T-helper 2 cell treated with Interferon-gamma antibody and Interleukin-4, amounts not matched to agents 5 μg/mL and 100 μg/mL, for 36 hours (primary cell): ENCODE results near the gene GLI3.

Experiments used
- DNase-seq: peaks from one replicate; pipeline ENCODE4 v3.0.0; 2021; ENCODE audit warnings: low spot score
- H3K27ac Mint-ChIP-seq: one replicate; pipeline ENCODE4 v1.8.0; 2021; ENCODE audit warnings: mild to moderate bottlenecking, mixed read lengths
- H3K27me3 Mint-ChIP-seq: one replicate; pipeline ENCODE4 v1.8.0; 2021; ENCODE audit warnings: low read depth, mixed read lengths
- H3K36me3 Mint-ChIP-seq: one replicate; pipeline ENCODE4 v1.8.0; 2021; ENCODE audit warnings: low read depth, mixed read lengths
- H3K4me1 Mint-ChIP-seq: one replicate; pipeline ENCODE4 v1.8.0; 2021; ENCODE audit warnings: low read depth, mixed read lengths
- H3K4me3 Mint-ChIP-seq: one replicate; pipeline ENCODE4 v1.8.0; 2022; ENCODE audit warnings: mild to moderate bottlenecking, moderate library complexity, mixed read lengths
- H3K9me3 Mint-ChIP-seq: one replicate; pipeline ENCODE4 v1.8.0; 2021; ENCODE audit warnings: mixed read lengths

The GLI3 gene

DNA sequence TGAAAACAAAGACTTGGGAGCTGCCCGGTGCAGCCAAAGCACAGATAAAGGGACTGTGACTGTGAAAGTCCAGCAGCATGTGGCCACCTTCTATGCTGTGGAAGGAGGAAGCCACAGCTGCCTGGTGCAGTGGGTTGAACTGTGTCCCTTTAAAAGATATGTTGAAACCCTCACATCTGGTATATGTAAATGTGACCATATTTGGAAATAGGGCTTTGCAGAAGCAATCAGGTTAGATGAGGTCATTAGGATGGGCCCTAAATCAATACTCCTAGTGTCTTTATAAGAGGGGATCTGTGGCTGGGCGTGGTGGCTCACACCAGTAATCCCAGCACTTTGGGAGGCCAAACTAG lies 136.9 kb downstream of the GLI3 start:
- H3K4me3 Mint-ChIP-seq: no peak overlapping the region
- H3K36me3 Mint-ChIP-seq: no peaks in the 10 kb centered on the region
- H3K9me3 Mint-ChIP-seq: no peaks in the 10 kb centered on the region
- no peak for DNase-seq
- H3K4me1 Mint-ChIP-seq: no peaks in the 10 kb centered on the region
- H3K27ac Mint-ChIP-seq: no peak overlapping the region
- H3K27me3 Mint-ChIP-seq: no peaks in the 10 kb centered on the region

- Mint-ChIP-seq H3K4me3 (no peak overlapping the region), H3K27ac (no peak overlapping the region), H3K27me3 (no peaks in the 10 kb centered on the region), H3K36me3 (no peaks in the 10 kb centered on the region), H3K9me3 (no peaks in the 10 kb centered on the region), H3K4me1 (no peaks in the 10 kb centered on the region)
- DNase-seq: no peak
Measured at GRCh38 chr7:42099470-42100155, 137.4 kb downstream of the GLI3 start.

GRCh38 chr7:42099066-42099465 lies 137.9 kb downstream of the GLI3 start:
- H3K9me3 Mint-ChIP-seq: no peaks in the 10 kb centered on the region
- H3K36me3 Mint-ChIP-seq: no peaks in the 10 kb centered on the region
- no peaks in the 10 kb centered on the region for H3K4me1 Mint-ChIP-seq
- no peaks in the 10 kb centered on the region for H3K27me3 Mint-ChIP-seq
- no peak overlapping the region for H3K27ac Mint-ChIP-seq
- H3K4me3 Mint-ChIP-seq: no peak overlapping the region
- DNase-seq: no peak

- Mint-ChIP-seq H3K27ac (no peak overlapping the region), H3K4me3 (no peak overlapping the region), H3K4me1 (no peaks in the 10 kb centered on the region), H3K9me3 (no peaks in the 10 kb centered on the region), H3K27me3 (no peaks in the 10 kb centered on the region), H3K36me3 (no peaks in the 10 kb centered on the region)
- no peak for DNase-seq
Measured at GRCh38 chr7:42097752-42098151, 139.3 kb downstream of the GLI3 start.

GRCh38 chr7:42096681-42097561 lies 140.1 kb downstream of the GLI3 start:
- Mint-ChIP-seq H3K9me3 (no peaks in the 10 kb centered on the region), H3K4me3 (no peak overlapping the region), H3K27me3 (no peaks in the 10 kb centered on the region), H3K36me3 (no peaks in the 10 kb centered on the region), H3K27ac (no peak overlapping the region), H3K4me1 (no peaks in the 10 kb centered on the region)
- DNase-seq: no peak

- Mint-ChIP-seq H3K4me3 (no peak overlapping the region), H3K36me3 (no peaks in the 10 kb centered on the region), H3K4me1 (no peaks in the 10 kb centered on the region), H3K27ac (no peak overlapping the region), H3K27me3 (no peaks in the 10 kb centered on the region), H3K9me3 (no peaks in the 10 kb centered on the region)
- no peak for DNase-seq
Measured at GRCh38 chr7:42096268-42096667, 140.7 kb downstream of the GLI3 start.

- Mint-ChIP-seq H3K4me3 (no peak overlapping the region), H3K36me3 (no peaks in the 10 kb centered on the region), H3K9me3 (no peaks in the 10 kb centered on the region), H3K27me3 (no peaks in the 10 kb centered on the region), H3K27ac (no peak overlapping the region), H3K4me1 (no peaks in the 10 kb centered on the region)
- no peak for DNase-seq
Measured at GRCh38 chr7:42095791-42096190, 141.2 kb downstream of the GLI3 start.

DNA sequence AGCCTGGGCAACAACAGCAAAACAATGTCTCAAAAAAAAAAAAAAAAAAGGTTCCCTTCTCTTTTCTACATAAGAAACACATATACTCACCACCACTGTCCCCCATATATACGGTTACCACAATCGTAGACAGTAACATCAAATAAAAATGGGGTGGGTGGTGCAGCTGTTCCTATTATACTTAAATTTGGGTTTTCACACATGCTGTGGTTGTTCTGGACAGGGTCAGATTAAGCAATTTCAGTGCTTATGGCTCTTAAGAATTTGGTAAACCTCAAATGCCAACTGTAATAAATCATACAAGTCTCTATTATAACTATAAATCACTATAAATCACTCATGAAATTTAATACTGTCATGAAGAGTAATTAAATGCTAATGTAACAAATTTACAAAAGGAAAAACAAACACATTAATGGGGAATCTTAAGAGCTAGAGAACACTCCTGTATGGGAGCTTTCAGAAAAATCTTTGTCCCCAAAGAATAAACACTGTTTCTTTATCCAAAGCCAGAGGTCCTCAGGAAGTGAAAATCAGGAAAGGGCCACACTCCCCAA lies 143.6 kb downstream of the GLI3 start:
- DNase-seq: no peak
- Mint-ChIP-seq H3K27me3 (no peaks in the 10 kb centered on the region), H3K4me3 (no peak overlapping the region), H3K4me1 (no peaks in the 10 kb centered on the region), H3K27ac (no peak overlapping the region), H3K36me3 (no peaks in the 10 kb centered on the region), H3K9me3 (no peaks in the 10 kb centered on the region)

DNA sequence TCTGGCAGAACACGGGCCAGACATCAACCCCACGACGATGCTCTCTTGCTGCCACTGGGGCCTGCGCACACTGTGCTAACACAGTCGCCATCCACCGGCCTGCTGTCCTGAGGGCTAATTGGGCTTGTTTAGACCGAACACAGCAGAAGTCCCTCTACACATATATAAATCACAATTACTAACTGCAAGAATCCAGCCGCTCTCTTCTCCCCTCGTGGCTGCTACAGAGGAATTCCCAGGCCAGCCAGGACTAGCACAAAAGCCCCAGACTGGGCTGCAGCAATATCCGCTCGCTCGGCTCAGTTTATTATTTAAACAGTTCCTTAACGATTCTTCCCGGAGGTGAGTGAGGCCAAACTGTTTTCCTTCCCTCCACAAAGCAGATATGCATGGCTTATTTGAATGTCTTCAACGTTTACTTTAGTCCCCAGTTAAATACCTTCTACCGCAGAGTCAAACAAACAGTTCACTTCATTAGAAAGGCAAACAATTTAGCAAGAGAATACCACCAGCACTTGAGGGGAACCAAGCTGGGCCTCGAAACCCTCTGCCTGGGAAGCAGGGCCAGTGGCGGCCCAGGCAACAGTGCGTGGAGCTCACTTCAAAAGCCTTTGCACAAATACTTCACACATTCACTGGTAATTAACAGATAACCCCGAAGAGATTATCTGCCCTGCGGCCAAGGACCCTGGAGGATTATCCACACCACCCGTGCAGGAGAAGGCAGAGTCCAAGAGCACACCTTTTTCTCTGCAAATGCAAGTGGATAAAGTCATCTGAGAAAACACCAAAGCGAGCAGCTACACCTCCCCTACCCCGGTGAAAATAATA lies 145.3 kb downstream of the GLI3 start:
- no peaks in the 10 kb centered on the region for H3K9me3 Mint-ChIP-seq
- no peak overlapping the region for H3K27ac Mint-ChIP-seq
- no peaks in the 10 kb centered on the region for H3K36me3 Mint-ChIP-seq

GRCh38 chr7:42090806-42091205 lies 146.2 kb downstream of the GLI3 start:
- H3K27me3 Mint-ChIP-seq: no peaks in the 10 kb centered on the region

More for the DNA sequence above, 145.3 kb downstream of the GLI3 start:
- Mint-ChIP-seq H3K4me3 (no peak overlapping the region), H3K27me3 (no peaks in the 10 kb centered on the region), H3K4me1 (no peaks in the 10 kb centered on the region)
- no peak for DNase-seq

GRCh38 chr7:42090056-42090455 lies 147.0 kb downstream of the GLI3 start:
- Mint-ChIP-seq H3K36me3 (no peaks in the 10 kb centered on the region), H3K4me1 (no peaks in the 10 kb centered on the region), H3K27me3 (no peaks in the 10 kb centered on the region), H3K27ac (no peak overlapping the region), H3K4me3 (no peak overlapping the region), H3K9me3 (no peaks in the 10 kb centered on the region)
- DNase-seq: no peak

More at GRCh38 chr7:42090806-42091205, 146.2 kb downstream of the GLI3 start:
- Mint-ChIP-seq H3K4me3 (no peak overlapping the region), H3K36me3 (no peaks in the 10 kb centered on the region), H3K4me1 (no peaks in the 10 kb centered on the region), H3K9me3 (no peaks in the 10 kb centered on the region), H3K27ac (no peak overlapping the region)
- no peak for DNase-seq

DNA sequence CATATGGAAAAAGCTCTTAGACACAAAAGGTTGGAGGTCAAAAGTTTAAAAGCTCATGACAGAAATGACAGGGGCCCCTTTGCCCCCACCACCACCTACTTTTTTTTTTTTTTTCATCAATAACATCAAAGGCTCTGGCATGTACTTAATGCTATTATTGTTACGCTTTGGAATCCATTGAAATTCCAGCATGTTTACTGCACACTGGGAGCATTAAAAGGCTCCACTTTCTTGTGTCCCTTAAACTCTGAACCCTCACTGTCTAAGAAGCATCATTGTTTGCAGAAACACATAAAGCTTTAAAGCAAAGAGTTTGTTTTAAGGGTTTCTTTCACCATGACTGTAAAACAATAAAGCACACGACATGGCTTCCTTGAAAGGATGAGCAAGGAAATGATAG lies 149.4 kb downstream of the GLI3 start:
- no peaks in the 10 kb centered on the region for H3K9me3 Mint-ChIP-seq
- no peak for DNase-seq
- H3K27ac Mint-ChIP-seq: no peak overlapping the region
- no peaks in the 10 kb centered on the region for H3K36me3 Mint-ChIP-seq
- no peaks in the 10 kb centered on the region for H3K27me3 Mint-ChIP-seq
- no peak overlapping the region for H3K4me3 Mint-ChIP-seq
- no peaks in the 10 kb centered on the region for H3K4me1 Mint-ChIP-seq

DNA sequence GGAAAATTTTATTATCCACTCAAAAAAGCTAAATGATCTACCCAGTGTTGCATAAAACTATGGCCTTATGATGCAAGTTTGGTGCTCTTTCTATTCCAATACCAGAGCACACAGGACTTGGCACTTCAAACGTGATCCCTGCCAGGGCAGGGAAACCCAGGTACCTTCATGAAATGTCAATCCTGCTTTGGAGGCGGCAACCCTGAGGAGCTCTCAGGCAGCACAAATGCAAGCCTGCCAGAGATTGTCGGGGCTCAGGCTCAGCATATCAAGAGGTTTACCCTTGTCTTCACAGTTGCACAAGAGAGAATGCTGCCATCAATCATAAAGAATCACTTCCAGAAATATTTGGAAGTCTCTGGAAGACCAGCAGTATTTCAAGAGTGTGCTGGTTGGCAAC lies 151.5 kb downstream of the GLI3 start:
- Mint-ChIP-seq H3K9me3 (no peaks in the 10 kb centered on the region), H3K27ac (no peak overlapping the region), H3K4me3 (no peak overlapping the region), H3K36me3 (no peaks in the 10 kb centered on the region), H3K27me3 (no peaks in the 10 kb centered on the region), H3K4me1 (no peaks in the 10 kb centered on the region)
- no peak for DNase-seq

- Mint-ChIP-seq H3K36me3 (no peaks in the 10 kb centered on the region), H3K27me3 (no peaks in the 10 kb centered on the region), H3K27ac (no peak overlapping the region)
Measured at GRCh38 chr7:42084263-42084662, 152.7 kb downstream of the GLI3 start.

More at GRCh38 chr7:42084263-42084662, 152.7 kb downstream of the GLI3 start:
- no peaks in the 10 kb centered on the region for H3K4me1 Mint-ChIP-seq
- no peak for DNase-seq
- no peaks in the 10 kb centered on the region for H3K9me3 Mint-ChIP-seq
- H3K4me3 Mint-ChIP-seq: no peak overlapping the region
